HG02870 (cell line): ENCODE results near the gene PINLYP.
"Not testable (repeated sequence)": the region's sequence is repeated elsewhere in the genome, so short reads cannot be mapped to it uniquely, and the experiment has no call there.

Experiments used
- ATAC-seq: cut with Tn5 transposase; IDR thresholded peaks from one replicate; pipeline ENCODE4 v1.9.1; 2021; ENCODE audit warnings: mild to moderate bottlenecking, moderate library complexity; ENCODE audit not compliant: unreplicated experiment

Gene PINLYP

GRCh38 chr19:43575955-43576878 is 616 bp downstream of the PINLYP start:
- no peak for ATAC-seq

GRCh38 chr19:43578787-43579186 is 3.2 kb downstream of the PINLYP start:
- ATAC-seq = no peak

- no peak for ATAC-seq
Observed at GRCh38 chr19:43581467-43581866, 5.9 kb downstream of the PINLYP start.

GRCh38 chr19:43582495-43582894 is 6.9 kb downstream of the PINLYP start:
- no peak for ATAC-seq

- no peak for ATAC-seq
Observed at GRCh38 chr19:43584484-43584883, 8.9 kb downstream of the PINLYP start.

GRCh38 chr19:43586346-43586745 is 10.7 kb downstream of the PINLYP start:
- no peak for ATAC-seq

GRCh38 chr19:43587029-43587428 is 11.4 kb downstream of the PINLYP start:
- not testable (repeated sequence) for ATAC-seq

- ATAC-seq = no peak
Observed at GRCh38 chr19:43589277-43589676, 13.7 kb downstream of the PINLYP start.

- ATAC-seq = no peak
Observed at GRCh38 chr19:43589678-43590077, 14.1 kb downstream of the PINLYP start.

- ATAC-seq = no peak
Observed at GRCh38 chr19:43591904-43592772, 16.5 kb downstream of the PINLYP start.

- no peak for ATAC-seq
Observed at GRCh38 chr19:43592800-43593350, 17.3 kb downstream of the PINLYP start.

- ATAC-seq = no peak
Observed at GRCh38 chr19:43594081-43594697, 18.6 kb downstream of the PINLYP start.

- no peak for ATAC-seq
Observed at GRCh38 chr19:43594710-43595604, 19.4 kb downstream of the PINLYP start.

- ATAC-seq = no peak
Observed at GRCh38 chr19:43595605-43595998, 20.0 kb downstream of the PINLYP start.

GRCh38 chr19:43595999-43596841 is 20.6 kb downstream of the PINLYP start, which contains the start of the genes IRGQ and ZNF576:
Gene IRGQ (minus strand): TSS chr19:43596134. CDS start chr19:43595338, 796 bp downstream.
Gene ZNF576 (plus strand): TSS chr19:43596595. CDS start chr19:43597109, 514 bp downstream.
- ATAC-seq = peak; percentile 89

- no peak for ATAC-seq
Observed at GRCh38 chr19:43596842-43597461, 21.4 kb downstream of the PINLYP start.

- no peak for ATAC-seq
Observed at GRCh38 chr19:43597876-43598275, 22.3 kb downstream of the PINLYP start.
